ENCODE data around the gene IRX1. TPM values are rescaled to one million over a fixed set of nuclear protein-coding genes. Genes with fewer than 3 reads are reported as not detected.

IRX1 gene
- total RNA-seq, 3 donors from 2014 or later, result not detected

DNA sequence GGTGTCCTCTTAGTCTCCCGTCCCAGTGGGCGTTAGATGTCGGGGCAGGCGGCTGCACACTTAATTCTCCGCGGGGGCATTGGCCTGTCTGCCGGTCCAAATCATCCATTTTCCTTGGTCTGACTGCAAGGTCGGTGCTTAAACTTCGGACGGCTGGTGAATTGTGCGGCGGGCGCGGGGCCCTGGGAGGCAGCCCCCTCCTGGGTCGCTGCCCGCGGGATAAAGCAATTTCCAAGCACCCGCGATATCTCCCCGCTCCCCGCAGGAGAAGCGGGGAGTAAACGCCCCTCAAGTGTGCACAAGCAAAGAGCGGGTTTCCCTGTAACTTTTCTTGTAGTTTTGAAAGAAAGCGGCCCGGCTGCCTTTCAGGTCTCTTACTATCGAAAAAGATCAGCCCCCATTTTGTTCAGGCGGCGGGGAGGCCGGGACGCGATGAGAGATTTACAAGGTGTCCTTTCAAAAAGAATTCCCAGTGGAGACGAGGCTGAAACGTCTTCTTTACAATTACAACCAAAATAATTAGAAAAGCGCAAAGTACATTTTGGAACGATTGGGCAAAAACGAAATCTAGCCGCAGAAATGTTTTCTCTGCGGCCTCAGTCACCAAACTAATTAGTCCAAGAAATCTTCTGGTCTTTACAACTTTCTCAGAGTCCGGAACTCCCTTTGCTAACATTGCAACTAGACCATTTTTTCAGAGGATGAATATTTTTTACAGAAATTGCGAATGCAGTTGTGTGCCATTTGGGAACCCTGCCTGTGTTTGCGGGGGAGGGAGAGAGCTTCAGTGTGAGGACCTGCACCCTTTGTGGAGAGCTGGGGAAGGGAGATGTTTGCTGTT lies 1.8 kb downstream of the IRX1 start:
- peaks cover 8% of the 10 kb centered on the region for H3K4me1 Mint-ChIP-seq (ENCODE audit: low read depth)
- ATAC-seq (no peak), DNase-seq (no peak)
- H3K4me3 Mint-ChIP-seq, result no peak overlapping the region
- H3K27me3 Mint-ChIP-seq (ENCODE audit: low read depth), result peaks cover 65% of the 10 kb centered on the region
- H3K9me3 Mint-ChIP-seq, result no peaks in the 10 kb centered on the region
- H3K36me3 Mint-ChIP-seq (ENCODE audit: insufficient read depth), result no peaks in the 10 kb centered on the region

DNA sequence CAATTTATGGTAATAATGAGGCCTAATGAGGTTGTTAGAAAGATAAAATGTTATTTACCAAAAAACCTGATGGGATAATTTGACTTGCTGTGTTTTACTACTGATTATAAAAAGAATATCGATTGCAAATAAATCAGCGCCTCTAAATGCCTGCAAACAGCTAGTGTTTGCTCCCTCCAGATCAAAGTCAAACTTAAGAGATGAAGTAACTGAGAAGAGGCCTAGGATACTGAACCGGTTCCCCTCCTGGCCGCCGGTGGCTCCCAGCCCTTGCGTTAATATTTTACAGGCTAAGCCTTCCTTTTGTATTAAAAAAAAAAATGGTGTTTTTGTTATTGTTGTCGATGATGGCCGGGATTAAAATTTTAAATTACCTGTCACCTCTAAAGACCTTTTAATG lies 2.6 kb downstream of the IRX1 start:
- Mint-ChIP-seq H3K9me3 (no peaks in the 10 kb centered on the region), H3K27me3 (ENCODE audit: low read depth) (peaks cover 64% of the 10 kb centered on the region), H3K4me3 (no peak overlapping the region), H3K4me1 (ENCODE audit: low read depth) (peaks cover 8% of the 10 kb centered on the region), H3K36me3 (ENCODE audit: insufficient read depth) (no peaks in the 10 kb centered on the region)
- no peak for ATAC-seq
- no peak for DNase-seq

- no peaks in the 10 kb centered on the region for H3K36me3 Mint-ChIP-seq (ENCODE audit: insufficient read depth)
- H3K9me3 Mint-ChIP-seq, result no peaks in the 10 kb centered on the region
Measured at GRCh38 chr5:3598769-3599211, 3.2 kb downstream of the IRX1 start.

GRCh38 chr5:3599226-3600105 lies 3.8 kb downstream of the IRX1 start:
- H3K36me3 Mint-ChIP-seq (ENCODE audit: insufficient read depth), result no peaks in the 10 kb centered on the region
- DNase-seq (no peak), ATAC-seq (no peak)
- peaks cover 5% of the 10 kb centered on the region for H3K4me1 Mint-ChIP-seq (ENCODE audit: low read depth)
- H3K4me3 Mint-ChIP-seq, result no peak overlapping the region
- H3K9me3 Mint-ChIP-seq, result no peaks in the 10 kb centered on the region
- H3K27me3 Mint-ChIP-seq (ENCODE audit: low read depth), result peaks cover 65% of the 10 kb centered on the region

More at GRCh38 chr5:3598769-3599211, 3.2 kb downstream of the IRX1 start:
- Mint-ChIP-seq H3K27me3 (ENCODE audit: low read depth) (peaks cover 64% of the 10 kb centered on the region), H3K4me3 (no peak overlapping the region), H3K4me1 (ENCODE audit: low read depth) (peaks cover 8% of the 10 kb centered on the region)
- ATAC-seq (no peak), DNase-seq (no peak)

- peaks cover 5% of the 10 kb centered on the region for H3K4me1 Mint-ChIP-seq (ENCODE audit: low read depth)
- ATAC-seq (no peak), DNase-seq (no peak)
- no peak overlapping the region for H3K4me3 Mint-ChIP-seq
- peaks cover 72% of the 10 kb centered on the region for H3K27me3 Mint-ChIP-seq (ENCODE audit: low read depth)
- H3K36me3 Mint-ChIP-seq (ENCODE audit: insufficient read depth), result no peaks in the 10 kb centered on the region
- no peaks in the 10 kb centered on the region for H3K9me3 Mint-ChIP-seq
Measured at GRCh38 chr5:3600106-3601060, 4.8 kb downstream of the IRX1 start.

DNA sequence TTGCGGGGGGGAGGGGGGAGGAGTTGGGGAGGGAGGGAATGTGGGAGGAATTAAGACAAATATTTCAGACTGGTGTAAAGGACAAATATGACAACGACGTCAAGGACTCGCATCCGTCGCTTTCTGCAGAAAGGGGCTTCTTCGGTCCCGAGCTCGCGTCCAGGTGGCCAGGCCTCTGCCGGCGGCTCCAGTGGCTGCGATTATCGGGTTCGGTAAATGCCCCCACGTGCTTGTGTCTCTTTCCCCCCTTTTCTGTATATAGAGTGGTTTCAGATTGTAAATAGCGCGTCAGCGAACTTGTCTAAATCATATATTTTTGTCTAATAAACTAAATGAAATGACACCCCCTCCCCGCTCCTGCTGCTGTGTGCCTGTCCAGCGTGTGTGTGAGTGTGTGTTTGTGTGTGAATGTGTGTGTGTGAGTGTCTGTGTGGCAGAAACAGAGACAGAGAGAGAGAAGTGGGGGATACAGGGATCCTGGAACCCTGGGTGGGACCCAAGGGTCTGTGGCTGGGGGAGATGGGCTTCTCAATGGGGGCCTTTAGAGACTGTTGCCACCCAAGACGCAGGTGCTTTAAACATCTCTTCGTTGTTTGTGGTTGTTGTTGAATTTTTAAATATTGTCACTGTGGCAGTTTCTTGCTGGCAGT lies 5.6 kb downstream of the IRX1 start:
- DNase-seq, result no peak
- Mint-ChIP-seq H3K27me3 (ENCODE audit: low read depth) (peaks cover 77% of the 10 kb centered on the region), H3K36me3 (ENCODE audit: insufficient read depth) (no peaks in the 10 kb centered on the region), H3K9me3 (no peaks in the 10 kb centered on the region), H3K4me3 (no peak overlapping the region), H3K4me1 (ENCODE audit: low read depth) (peaks cover 5% of the 10 kb centered on the region)
- no peak for ATAC-seq

DNA sequence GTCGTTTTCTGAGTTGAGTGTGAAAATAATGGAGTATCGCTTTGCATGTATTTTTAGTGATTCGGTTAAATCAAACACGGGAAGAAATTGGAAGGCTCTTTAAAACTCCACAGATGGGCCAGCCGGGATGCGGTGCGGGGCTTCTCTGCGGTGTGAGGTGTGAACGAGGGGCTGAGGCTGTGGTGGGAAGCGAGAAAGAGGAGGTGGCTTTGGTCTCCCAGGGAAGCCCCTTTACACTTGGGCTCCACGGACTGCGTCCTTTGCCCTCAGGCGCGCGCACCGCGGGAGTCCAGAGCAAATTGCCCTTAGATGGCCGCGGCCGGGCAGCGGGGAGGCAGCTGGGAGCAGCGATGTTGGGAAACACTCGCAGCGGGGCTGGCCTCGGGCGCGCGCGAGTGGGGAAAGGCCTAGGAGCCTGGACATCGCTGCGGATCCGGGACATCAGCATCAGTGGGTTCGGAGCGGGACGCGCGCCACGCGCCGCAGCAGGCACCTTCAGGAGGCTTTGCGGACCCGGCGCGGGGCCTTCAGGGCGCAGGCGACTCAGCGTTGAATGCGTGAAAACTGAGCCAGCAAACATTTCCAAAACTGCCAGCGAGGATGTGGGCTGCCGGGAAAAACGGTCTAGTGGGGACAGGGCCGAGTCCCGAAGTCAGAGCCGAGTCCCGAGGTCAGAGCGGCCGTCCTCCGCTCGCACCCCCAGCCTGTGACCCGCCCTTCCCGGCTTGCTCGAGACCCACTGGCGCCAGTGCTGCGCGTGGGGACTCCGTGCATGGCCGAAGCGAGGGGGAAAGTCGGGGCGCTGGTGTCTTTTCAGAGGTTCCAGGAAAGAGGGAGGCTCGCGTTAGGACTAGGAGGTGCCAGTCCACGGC lies 6.5 kb downstream of the IRX1 start:
- no peaks in the 10 kb centered on the region for H3K9me3 Mint-ChIP-seq
- no peak overlapping the region for H3K4me3 Mint-ChIP-seq
- H3K27me3 Mint-ChIP-seq (ENCODE audit: low read depth), result peaks cover 76% of the 10 kb centered on the region
- DNase-seq (no peak), ATAC-seq (no peak)
- no peaks in the 10 kb centered on the region for H3K36me3 Mint-ChIP-seq (ENCODE audit: insufficient read depth)
- H3K4me1 Mint-ChIP-seq (ENCODE audit: low read depth), result peaks cover 5% of the 10 kb centered on the region

- Mint-ChIP-seq H3K4me1 (ENCODE audit: low read depth) (peaks cover 5% of the 10 kb centered on the region), H3K4me3 (no peak overlapping the region), H3K9me3 (no peaks in the 10 kb centered on the region), H3K36me3 (ENCODE audit: insufficient read depth) (no peaks in the 10 kb centered on the region), H3K27me3 (ENCODE audit: low read depth) (peaks cover 76% of the 10 kb centered on the region)
- DNase-seq (no peak), ATAC-seq (no peak)
Measured at GRCh38 chr5:3602785-3603502, 7.3 kb downstream of the IRX1 start.

DNA sequence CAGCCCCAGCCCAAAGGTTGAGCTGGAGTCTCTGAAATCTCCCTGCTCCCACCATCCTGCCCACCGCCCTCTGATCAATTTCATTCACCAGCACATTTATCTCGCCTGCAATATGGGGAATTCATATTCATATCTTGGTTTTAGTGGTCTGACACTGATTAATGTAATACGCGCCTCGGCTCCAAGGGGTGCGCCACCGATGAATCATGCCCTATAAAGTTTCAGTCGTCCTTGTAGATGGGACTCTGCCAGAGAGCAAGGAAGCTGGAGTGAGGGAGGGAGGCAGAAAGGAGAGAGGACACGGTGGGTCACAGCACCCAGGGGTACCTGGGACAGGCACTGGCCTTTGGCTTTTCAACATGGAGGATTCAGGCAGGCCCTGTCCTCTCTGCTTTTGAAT lies 8.9 kb downstream of the IRX1 start:
- Mint-ChIP-seq H3K4me3 (no peak overlapping the region), H3K36me3 (ENCODE audit: insufficient read depth) (no peaks in the 10 kb centered on the region), H3K27me3 (ENCODE audit: low read depth) (peaks cover 71% of the 10 kb centered on the region), H3K9me3 (no peaks in the 10 kb centered on the region), H3K4me1 (ENCODE audit: low read depth) (peaks cover 5% of the 10 kb centered on the region)
- ATAC-seq (no peak), DNase-seq (no peak)

GRCh38 chr5:3605298-3606010 lies 9.8 kb downstream of the IRX1 start:
- no peaks in the 10 kb centered on the region for H3K9me3 Mint-ChIP-seq
- peaks cover 73% of the 10 kb centered on the region for H3K27me3 Mint-ChIP-seq (ENCODE audit: low read depth)
- no peak overlapping the region for H3K4me3 Mint-ChIP-seq
- H3K36me3 Mint-ChIP-seq (ENCODE audit: insufficient read depth), result no peaks in the 10 kb centered on the region
- DNase-seq (no peak), ATAC-seq (no peak)
- H3K4me1 Mint-ChIP-seq (ENCODE audit: low read depth), result peaks cover 5% of the 10 kb centered on the region

- no peak for ATAC-seq
- H3K9me3 Mint-ChIP-seq, result no peaks in the 10 kb centered on the region
- peaks cover 67% of the 10 kb centered on the region for H3K27me3 Mint-ChIP-seq (ENCODE audit: low read depth)
- H3K36me3 Mint-ChIP-seq (ENCODE audit: insufficient read depth), result no peaks in the 10 kb centered on the region
- DNase-seq, result no peak
- no peak overlapping the region for H3K4me3 Mint-ChIP-seq
- H3K4me1 Mint-ChIP-seq (ENCODE audit: low read depth), result peaks cover 4% of the 10 kb centered on the region
Measured at GRCh38 chr5:3606121-3606831, 10.6 kb downstream of the IRX1 start.
